ENCODE measurements around the gene HOXA7. TPM values are rescaled to one million over a fixed set of nuclear protein-coding genes. Genes with fewer than 3 reads are reported as not detected.

The HOXA7 gene
- total and polyA plus RNA-seq, 7 donors, result 4.7 to 23.9 (median 9.1) TPM

- intact Hi-C loops (cut with DNase I), result loop anchor here (5.0 kb wide), 2 partner anchors 68 to 1313 kb away; partner anchors contain the start of gene HOXA2
- Histone ChIP-seq H3K9me3 (no peaks in the 10 kb centered on the region), H3K27ac (peak overlapping the region in 3 of 4 donors; percentile 97 to 98 (median 98)), H3K27me3 (no peaks in the 10 kb centered on the region), H3K4me3 (peak overlapping the region; percentile 47 to 85 (median 82)), H3K36me3 (no peaks in the 10 kb centered on the region), H3K4me1 (peaks cover 0 to 31% (median 20%) of the 10 kb centered on the region in 4 donors)
- WGBS, 2 donors, result 1% methylated on average over 46 of the region's 46 CpGs
- peak; percentile 69 for DNase-seq
- peak in 2 of 4 donors; percentile 2 to 12 for TF ChIP-seq POLR2AphosphoS5 (IDR thresholded peaks at IDR 0.05)
- TF ChIP-seq EP300 (IDR thresholded peaks at IDR 0.05), result no peak
- TF ChIP-seq CTCF (IDR thresholded peaks at IDR 0.05), result no peak
These were observed 13.4 kb upstream of the HOXA7 start for GRCh38 chr7:27169658-27170425.

- peaks cover 0 to 31% (median 17%) of the 10 kb centered on the region in 4 donors for H3K4me1 ChIP-seq
- peak overlapping the region in 3 of 4 donors; percentile 97 to 98 (median 98) for H3K27ac ChIP-seq
- H3K9me3 ChIP-seq, result no peaks in the 10 kb centered on the region
- no peaks in the 10 kb centered on the region for H3K27me3 ChIP-seq
- intact Hi-C loops (cut with DNase I), result loop anchor here (5.0 kb wide), 2 partner anchors 66 to 1311 kb away; partner anchors contain the start of gene HOXA2
- DNase-seq, result peak; percentile 89
- WGBS, 2 donors, result 4 to 6% methylated on average over 25 of the region's 25 CpGs
- peak overlapping the region; percentile 47 to 85 (median 82) for H3K4me3 ChIP-seq
- no peaks in the 10 kb centered on the region for H3K36me3 ChIP-seq
- TF ChIP-seq POLR2AphosphoS5 (IDR thresholded peaks at IDR 0.05) (peak in 3 of 4 donors; percentile 9 to 39 (median 18)), POLR2A (IDR thresholded peaks at IDR 0.05) (no peak)
These were observed 11.9 kb upstream of the HOXA7 start for GRCh38 chr7:27168265-27168947.

GRCh38 chr7:27167916-27168264 lies 11.4 kb upstream of the HOXA7 start:
- intact Hi-C loops (cut with DNase I), result loop anchor here (5.0 kb wide), 2 partner anchors 66 to 1311 kb away; partner anchors contain the start of gene HOXA2
- H3K27me3 ChIP-seq, result no peaks in the 10 kb centered on the region
- H3K27ac ChIP-seq, result peak overlapping the region in 3 of 4 donors; percentile 97 to 98 (median 98)
- TF ChIP-seq POLR2A (IDR thresholded peaks at IDR 0.05), result no peak
- no peak for TF ChIP-seq POLR2AphosphoS5 (IDR thresholded peaks at IDR 0.05)
- no peak for TF ChIP-seq EP300 (IDR thresholded peaks at IDR 0.05)
- no peak for TF ChIP-seq CTCF (IDR thresholded peaks at IDR 0.05)
- H3K9me3 ChIP-seq, result no peaks in the 10 kb centered on the region
- WGBS, 2 donors, result 3 to 13% methylated on average over 4 of the region's 4 CpGs
- peak; percentile 60 for DNase-seq
- H3K4me1 ChIP-seq, result peaks cover 0 to 32% (median 19%) of the 10 kb centered on the region in 4 donors
- no peaks in the 10 kb centered on the region for H3K36me3 ChIP-seq
- peak overlapping the region; percentile 47 to 85 (median 82) for H3K4me3 ChIP-seq

GRCh38 chr7:27166531-27167505 lies 10.3 kb upstream of the HOXA7 start:
- peak overlapping the region in 3 of 4 donors; percentile 97 to 98 (median 98) for H3K27ac ChIP-seq
- H3K4me3 ChIP-seq, result peak overlapping the region; percentile 80 to 85 (median 82)
- H3K4me1 ChIP-seq, result peaks cover 0 to 36% (median 30%) of the 10 kb centered on the region in 4 donors
- WGBS, 2 donors, result 2 to 7% methylated on average over 50 of the region's 50 CpGs
- peak in 2 of 4 donors; percentile 8 to 42 for TF ChIP-seq POLR2AphosphoS5 (IDR thresholded peaks at IDR 0.05)
- TF ChIP-seq EP300 (IDR thresholded peaks at IDR 0.05), result no peak
- H3K9me3 ChIP-seq, result no peaks in the 10 kb centered on the region
- no peaks in the 10 kb centered on the region for H3K27me3 ChIP-seq
- H3K36me3 ChIP-seq, result no peaks in the 10 kb centered on the region
- DNase-seq, result peak; percentile 77
- intact Hi-C loops (cut with DNase I), result loop anchor here (5.0 kb wide), 2 partner anchors 65 to 1310 kb away; partner anchors contain the start of gene HOXA2

GRCh38 chr7:27165996-27166530 lies 9.6 kb upstream of the HOXA7 start:
- intact Hi-C loops (cut with DNase I), result loop anchor here (2.0 to 5.0 kb wide), 3 partner anchors 15 to 1309 kb away; partner anchors contain the start of gene HOXA2
- peak; percentile 83 for DNase-seq
- Histone ChIP-seq H3K27ac (peak overlapping the region in 3 of 4 donors; percentile 97 to 98 (median 98)), H3K36me3 (no peaks in the 10 kb centered on the region), H3K4me1 (peaks cover 0 to 44% (median 38%) of the 10 kb centered on the region in 4 donors), H3K4me3 (peak overlapping the region; percentile 80 to 85 (median 82)), H3K27me3 (no peaks in the 10 kb centered on the region), H3K9me3 (no peaks in the 10 kb centered on the region)
- no peak for TF ChIP-seq EP300 (IDR thresholded peaks at IDR 0.05)
- no peak for TF ChIP-seq CTCF (IDR thresholded peaks at IDR 0.05)
- TF ChIP-seq POLR2A (IDR thresholded peaks at IDR 0.05), result peak in 1 of 2 donors; percentile 66
- TF ChIP-seq POLR2AphosphoS5 (IDR thresholded peaks at IDR 0.05), result peak in 2 of 4 donors; percentile 59 to 64
- 2 to 3% methylated on average over 46 of the region's 46 CpGs for WGBS, 2 donors
